HG03045 (cell line): Measurements from ENCODE around the gene GABRR3.

Experiments
- ATAC-seq: cut with Tn5 transposase; IDR thresholded peaks from one replicate; pipeline ENCODE4 v1.9.1; 2021; ENCODE audit warnings: mild to moderate bottlenecking, moderate library complexity; ENCODE audit not compliant: unreplicated experiment

GABRR3 gene

GRCh38 chr3:97959872-97960271 is 75.2 kb downstream of the GABRR3 start:
- no peak for ATAC-seq

- ATAC-seq: no peak
Observed at GRCh38 chr3:97958796-97959195, 76.3 kb downstream of the GABRR3 start.

- no peak for ATAC-seq
Observed at GRCh38 chr3:97958396-97958795, 76.7 kb downstream of the GABRR3 start.

- no peak for ATAC-seq
Observed at GRCh38 chr3:97957617-97958311, 77.4 kb downstream of the GABRR3 start.

- ATAC-seq: no peak
Observed at GRCh38 chr3:97956051-97956450, 79.1 kb downstream of the GABRR3 start.

- no peak for ATAC-seq
Observed at GRCh38 chr3:97954228-97954827, 80.8 kb downstream of the GABRR3 start.

GRCh38 chr3:97952872-97953271 is 82.2 kb downstream of the GABRR3 start:
- ATAC-seq: no peak

GRCh38 chr3:97952280-97952679 is 82.8 kb downstream of the GABRR3 start:
- ATAC-seq: no peak

- ATAC-seq: no peak
Observed at GRCh38 chr3:97950360-97950759, 84.8 kb downstream of the GABRR3 start.

GRCh38 chr3:97949743-97950142 is 85.4 kb downstream of the GABRR3 start:
- no peak for ATAC-seq

GRCh38 chr3:97949110-97949485 is 86.0 kb downstream of the GABRR3 start:
- ATAC-seq: no peak

- ATAC-seq: no peak
Observed at GRCh38 chr3:97948351-97949109, 86.6 kb downstream of the GABRR3 start.

- ATAC-seq: no peak
Observed at GRCh38 chr3:97942801-97943546, 92.1 kb downstream of the GABRR3 start.

- no peak for ATAC-seq
Observed at GRCh38 chr3:97940034-97940433, 95.1 kb downstream of the GABRR3 start.

- ATAC-seq: no peak
Observed at GRCh38 chr3:97939401-97939800, 95.7 kb downstream of the GABRR3 start.

GRCh38 chr3:97938444-97938843 is 96.7 kb downstream of the GABRR3 start:
- no peak for ATAC-seq

GRCh38 chr3:97937205-97937604 is 97.9 kb downstream of the GABRR3 start:
- ATAC-seq: no peak

- no peak for ATAC-seq
Observed at GRCh38 chr3:97935842-97936241, 99.3 kb downstream of the GABRR3 start.
